ENCODE measurements around the gene CIDEB.

DNA sequence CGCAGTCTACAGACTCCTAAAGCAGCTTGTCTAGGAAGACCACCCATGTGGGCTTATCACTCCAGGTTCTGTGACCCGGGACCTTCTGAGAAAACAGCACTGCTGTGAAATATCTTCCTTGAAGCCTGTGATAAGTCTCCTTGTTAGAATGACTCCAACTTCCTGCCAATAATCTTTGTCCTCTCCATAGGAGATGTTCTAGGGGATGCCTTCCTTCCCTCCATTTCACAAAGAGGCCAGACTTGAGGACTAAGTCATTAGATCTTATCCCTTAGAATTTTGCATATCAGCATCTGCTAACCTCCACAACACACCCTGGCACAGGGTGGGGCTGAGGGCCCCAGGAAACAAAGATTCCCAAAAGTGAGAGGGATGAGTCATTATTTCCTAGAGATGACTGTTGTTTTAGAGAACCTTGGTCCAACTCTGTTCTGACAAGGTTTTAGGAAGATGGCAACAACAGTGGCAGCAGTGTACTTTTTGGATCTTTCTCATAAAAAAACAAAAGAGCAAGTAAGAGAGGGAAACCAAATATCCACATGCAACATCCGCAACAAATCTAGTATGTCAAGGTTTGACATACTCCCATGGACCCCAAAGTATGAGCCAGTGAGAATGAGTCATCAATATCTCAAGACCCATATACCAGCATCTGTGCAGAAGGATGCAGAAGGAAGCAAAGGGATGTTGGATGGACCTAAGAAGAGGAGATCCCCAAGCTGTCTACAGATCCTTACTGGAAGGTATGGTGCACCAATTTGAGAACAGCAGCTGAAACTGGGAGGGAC lies 9.6 kb upstream of the CIDEB start:
- TF ChIP-seq EZH2 (IDR thresholded peaks at IDR 0.05) (no peak), POLR2AphosphoS5 (IDR thresholded peaks at IDR 0.05; ENCODE audit: borderline replicate concordance, low read depth, low read length) (no peak)

Measured in SK-N-MC (cell line).